HS-5 (cell line): Measurements from ENCODE around the gene PPTC7.
A peak's percentile ranks its signal among the peaks of the same experiment; 100 is the strongest.
"Not testable (repeated sequence)": the region's sequence is repeated elsewhere in the genome, so short reads cannot be mapped to it uniquely, and the experiment has no call there.

Experiments used
- DNase-seq: peaks from one replicate; pipeline ENCODE4 v3.0.0-alpha.2; 2012; ENCODE audit warnings: low read depth

Gene PPTC7

GRCh38 chr12:110583137-110584059 lies at the start of gene PPTC7:
TSS of gene PPTC7 (minus strand) at chr12:110583318. CDS start at chr12:110583031, 287 bp downstream.
- peak; percentile 90 for DNase-seq

GRCh38 chr12:110627500-110628195 lies 44.5 kb upstream of the PPTC7 start:
- DNase-seq, result no peak

- DNase-seq, result no peak
Measured at GRCh38 chr12:110622582-110622981, 39.5 kb upstream of the PPTC7 start.

GRCh38 chr12:110619534-110619953 lies 36.4 kb upstream of the PPTC7 start:
- DNase-seq, result no peak

- no peak for DNase-seq
Measured at GRCh38 chr12:110616471-110617115, 33.5 kb upstream of the PPTC7 start.

- no peak for DNase-seq
Measured at GRCh38 chr12:110615171-110615570, 32.1 kb upstream of the PPTC7 start.

GRCh38 chr12:110613771-110614684 lies 30.9 kb upstream of the PPTC7 start, which contains the start of gene TCTN1:
TSS of gene TCTN1 (plus strand) at chr12:110614129. CDS start at chr12:110614183, 54 bp downstream.
- peak; percentile 67 for DNase-seq

- no peak for DNase-seq
Measured at GRCh38 chr12:110613071-110613770, 30.1 kb upstream of the PPTC7 start.

GRCh38 chr12:110606253-110606611 lies 23.1 kb upstream of the PPTC7 start:
- no peak for DNase-seq

GRCh38 chr12:110602085-110602814 lies 19.1 kb upstream of the PPTC7 start:
- peak; percentile 24 for DNase-seq

GRCh38 chr12:110600254-110600653 lies 17.1 kb upstream of the PPTC7 start:
- DNase-seq, result peak; percentile 39

- no peak for DNase-seq
Measured at GRCh38 chr12:110599334-110599733, 16.2 kb upstream of the PPTC7 start.

GRCh38 chr12:110597885-110598284 lies 14.8 kb upstream of the PPTC7 start:
- no peak for DNase-seq

GRCh38 chr12:110592919-110593318 lies 9.8 kb upstream of the PPTC7 start:
- DNase-seq, result not testable (repeated sequence)

- no peak for DNase-seq
Measured at GRCh38 chr12:110592078-110592477, 9.0 kb upstream of the PPTC7 start.

GRCh38 chr12:110591451-110592051 lies 8.4 kb upstream of the PPTC7 start:
- DNase-seq, result no peak

GRCh38 chr12:110590806-110591326 lies 7.7 kb upstream of the PPTC7 start:
- DNase-seq, result no peak

- no peak for DNase-seq
Measured at GRCh38 chr12:110590059-110590458, 6.9 kb upstream of the PPTC7 start.

- DNase-seq, result not testable (repeated sequence)
Measured at GRCh38 chr12:110587102-110587501, 4.0 kb upstream of the PPTC7 start.
